LNCAP (cell line): ENCODE data around the gene RSPO3.

ENCODE experiments used
- CTCF ChIP-seq: fragments of 450-650 bp; IDR thresholded peaks from 2 replicates; pipeline ENCODE4 v1.5.1; 2017; ENCODE audit warnings: mild to moderate bottlenecking

RSPO3 gene

GRCh38 chr6:127222418-127222817 is 103.9 kb downstream of the RSPO3 start:
- TF ChIP-seq CTCF: no peak

- no peak for TF ChIP-seq CTCF
Observed at GRCh38 chr6:127225497-127225896, 107.0 kb downstream of the RSPO3 start.

- TF ChIP-seq CTCF: no peak
Observed at GRCh38 chr6:127243501-127243900, 125.0 kb downstream of the RSPO3 start.
